Measurements from ENCODE around the gene PPM1F.

DNA sequence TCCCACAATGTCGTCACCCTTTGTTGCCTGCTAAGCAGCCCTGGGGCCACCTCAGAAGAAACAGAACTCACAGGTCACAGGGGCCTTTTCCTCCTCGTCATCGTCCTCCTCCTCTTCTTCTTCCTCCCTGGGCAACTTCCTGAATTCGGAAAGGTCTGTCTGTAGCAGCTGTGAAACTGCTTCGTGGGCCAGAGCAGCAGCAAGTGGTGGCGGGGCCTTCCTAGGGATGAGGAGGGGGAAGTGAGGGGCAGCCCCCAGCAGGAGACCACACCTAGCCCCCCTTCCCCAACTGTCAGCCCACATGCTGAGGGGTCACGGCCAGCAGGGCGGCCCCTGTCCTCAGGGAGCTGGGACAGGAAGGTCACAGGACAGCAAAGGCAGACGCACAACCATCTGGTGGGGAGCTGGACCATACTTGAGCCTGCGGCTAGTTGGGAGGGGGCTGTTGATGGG lies 13.2 kb downstream of the PPM1F start:
- no peak for TF ChIP-seq POLR2A (IDR thresholded peaks at IDR 0.05; ENCODE audit: low read depth, low read length)
- no peak for TF ChIP-seq POLR2AphosphoS5 (IDR thresholded peaks at IDR 0.05; ENCODE audit: low read depth, low read length)

Measured in GM12892 (cell line).